ENCODE results near the gene MKX. TPM values are rescaled to one million over a fixed set of nuclear protein-coding genes. Genes with fewer than 3 reads are reported as not detected.
A peak's percentile ranks its signal among the peaks of the same experiment; 100 is the strongest.

MKX gene
- total and polyA plus RNA-seq, 4 donors, result 0.57 to 3.0 (median 2.0) TPM; not detected in 1

- DNase-seq (ENCODE audit: low spot score), result no peak
- no peak overlapping the region for H3K9ac ChIP-seq (ENCODE audit: low read depth in 1 of 2, low read length in 2 of 2)
Observed at GRCh38 chr10:27743877-27744801, 1.5 kb downstream of the MKX start.

More at GRCh38 chr10:27743877-27744801, 1.5 kb downstream of the MKX start:
- H3K27me3 ChIP-seq (ENCODE audit: control insufficient read depth in 4 of 4, insufficient read depth in 4 of 4, low read length in 3 of 4), result peaks cover 2 to 15% (median 7%) of the 10 kb centered on the region in 4 donors
- TF ChIP-seq CTCF (IDR thresholded peaks at IDR 0.05; ENCODE audit: low read depth, low read length, missing input control), result no peak
- TF ChIP-seq GABPA (IDR thresholded peaks at IDR 0.05 in 1 of 2, conservative IDR thresholded peaks at IDR 0.05 in 1 of 2), result no peak
- no peak for TF ChIP-seq MAX (IDR thresholded peaks at IDR 0.05)
- TF ChIP-seq HNF4A (conservative IDR thresholded peaks at IDR 0.05), result no peak
- TF ChIP-seq ATF3 (IDR thresholded peaks at IDR 0.05), result no peak
- TF ChIP-seq FOXA2 (IDR thresholded peaks at IDR 0.05), result no peak
- no peak for TF ChIP-seq FOXA1 (IDR thresholded peaks at IDR 0.05)
- TF ChIP-seq RXRA (IDR thresholded peaks at IDR 0.05), result no peak
- TF ChIP-seq EGR1 (IDR thresholded peaks at IDR 0.05; ENCODE audit: low read depth in 2 of 2), result no peak
- TF ChIP-seq NR2F2 (IDR thresholded peaks at IDR 0.05), result no peak
- TF ChIP-seq ZBTB33 (IDR thresholded peaks at IDR 0.05), result no peak
- TF ChIP-seq RAD21 (IDR thresholded peaks at IDR 0.05), result no peak
- TF ChIP-seq REST (IDR thresholded peaks at IDR 0.05), result no peak
- H3K36me3 ChIP-seq (ENCODE audit: control insufficient read depth in 4 of 4, insufficient read depth in 3 of 4, low read depth in 1 of 4, low read length in 3 of 4), result no peaks in the 10 kb centered on the region
- peaks cover 26 to 51% (median 41%) of the 10 kb centered on the region in 4 donors for H3K4me1 ChIP-seq (ENCODE audit: control insufficient read depth in 4 of 4, insufficient read depth in 4 of 4, low read length in 3 of 4)
- H3K27ac ChIP-seq (ENCODE audit: low read depth in 1 of 2, low read length in 2 of 2), result no peak overlapping the region
- H3K9me3 ChIP-seq (ENCODE audit: control insufficient read depth in 4 of 4, low read length in 3 of 4), result no peaks in the 10 kb centered on the region
- 1% methylated on average over 70 of the region's 70 CpGs for WGBS
- peak overlapping the region; percentile 57 to 78 (median 76) for H3K4me3 ChIP-seq (ENCODE audit: low read depth in 1 of 3, low read length in 3 of 3)

Data from liver (tissue), 9 donors.